Duodenal mucosa (tissue), 2 donors: Measurements from ENCODE around the gene HAS3.

Experiments used
- H3K27ac ChIP-seq: one replicate; pipeline ENCODE4 v1.7.0; 2013; ENCODE audit warnings: low read depth, low read length
- H3K27me3 ChIP-seq, 2 donors: one replicate each; pipeline ENCODE4 v1.7.0; 2013; ENCODE audit warnings: low read length in 2 of 2, control low read depth in 1 of 2; ENCODE audit not compliant: insufficient read depth in 2 of 2, control insufficient read depth in 1 of 2
- H3K36me3 ChIP-seq, 2 donors: one replicate each; pipeline ENCODE4 v1.7.0; 2013; ENCODE audit warnings: low read length in 2 of 2, control low read depth in 1 of 2; ENCODE audit not compliant: insufficient read depth in 2 of 2, control insufficient read depth in 1 of 2
- H3K4me1 ChIP-seq, 2 donors: one replicate each; pipeline ENCODE4 v1.7.0; 2013; ENCODE audit warnings: low read length in 2 of 2, control low read depth in 1 of 2; ENCODE audit not compliant: insufficient read depth in 2 of 2, control insufficient read depth in 1 of 2
- H3K4me3 ChIP-seq, 2 donors: one replicate each; pipeline ENCODE4 v1.7.0; 2013; ENCODE audit warnings: low read length in 2 of 2, low read depth in 1 of 2
- H3K9ac ChIP-seq, 2 donors: one replicate each; pipeline ENCODE4 v1.7.0; 2013; ENCODE audit warnings: low read length in 2 of 2, low read depth in 1 of 2
- H3K9me3 ChIP-seq, 2 donors: one replicate each; pipeline ENCODE4 v1.7.0; 2013; ENCODE audit warnings: low read length in 2 of 2, control low read depth in 1 of 2; ENCODE audit not compliant: control insufficient read depth in 1 of 2

Gene HAS3

GRCh38 chr16:69089091-69089910, 16.2 kb upstream of the HAS3 start:
- H3K27me3 ChIP-seq: no peaks in the 10 kb centered on the region
- H3K36me3 ChIP-seq: peaks cover 0 to 2% of the 10 kb centered on the region in 2 donors
- peak overlapping the region; percentile 28 to 33 for H3K4me3 ChIP-seq
- peaks cover 13 to 16% of the 10 kb centered on the region in 2 donors for H3K4me1 ChIP-seq
- no peaks in the 10 kb centered on the region for H3K9me3 ChIP-seq
- no peak overlapping the region for H3K27ac ChIP-seq
- H3K9ac ChIP-seq: no peak overlapping the region

DNA sequence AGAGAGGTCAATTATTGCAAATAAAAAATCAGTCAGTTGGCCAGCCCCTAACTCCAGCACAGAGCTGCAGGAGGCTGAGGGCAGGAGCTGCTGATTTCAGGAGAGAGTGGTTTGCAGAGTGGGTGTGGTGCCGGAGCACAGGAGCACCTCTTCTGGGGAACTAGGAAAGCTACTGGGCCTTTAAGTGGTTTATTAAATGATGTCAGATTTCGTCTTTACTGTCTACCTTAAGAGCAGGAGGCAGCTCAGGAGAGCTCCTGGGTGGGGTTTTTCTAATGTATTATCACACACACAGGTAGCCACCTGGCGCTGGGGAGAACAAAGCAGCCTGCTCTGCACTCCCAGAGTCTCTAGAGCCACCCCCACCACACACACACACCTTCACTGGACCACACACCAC, 11.5 kb upstream of the HAS3 start:
- Histone ChIP-seq H3K9ac (no peak overlapping the region), H3K4me3 (no peak overlapping the region), H3K4me1 (peaks cover 10 to 12% of the 10 kb centered on the region in 2 donors), H3K9me3 (no peaks in the 10 kb centered on the region), H3K27me3 (no peaks in the 10 kb centered on the region), H3K27ac (no peak overlapping the region), H3K36me3 (no peaks in the 10 kb centered on the region)

DNA sequence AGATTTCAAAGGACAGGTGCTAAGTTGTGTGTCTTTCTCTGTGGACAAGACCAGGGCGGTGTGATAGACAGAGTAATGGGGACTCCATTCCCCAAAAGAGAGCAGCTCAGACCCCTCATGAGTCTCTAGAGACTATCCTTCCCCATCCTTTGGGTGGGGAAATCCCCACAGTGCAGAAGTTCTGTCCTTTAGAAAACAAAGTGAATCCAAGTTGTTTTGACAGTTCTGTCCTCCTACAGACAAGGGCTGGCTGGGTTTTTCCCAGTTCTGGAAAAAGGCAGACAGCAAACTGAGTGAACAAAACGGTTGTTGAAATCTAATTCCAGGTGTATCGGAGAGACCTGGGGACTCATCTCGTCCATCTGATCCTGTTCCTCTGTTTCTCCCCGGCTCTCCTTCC, 11.0 kb upstream of the HAS3 start:
- Histone ChIP-seq H3K9ac (no peak overlapping the region), H3K9me3 (no peaks in the 10 kb centered on the region), H3K36me3 (no peaks in the 10 kb centered on the region), H3K27ac (no peak overlapping the region), H3K4me1 (peaks cover 5 to 7% of the 10 kb centered on the region in 2 donors), H3K4me3 (no peak overlapping the region), H3K27me3 (no peaks in the 10 kb centered on the region)

DNA sequence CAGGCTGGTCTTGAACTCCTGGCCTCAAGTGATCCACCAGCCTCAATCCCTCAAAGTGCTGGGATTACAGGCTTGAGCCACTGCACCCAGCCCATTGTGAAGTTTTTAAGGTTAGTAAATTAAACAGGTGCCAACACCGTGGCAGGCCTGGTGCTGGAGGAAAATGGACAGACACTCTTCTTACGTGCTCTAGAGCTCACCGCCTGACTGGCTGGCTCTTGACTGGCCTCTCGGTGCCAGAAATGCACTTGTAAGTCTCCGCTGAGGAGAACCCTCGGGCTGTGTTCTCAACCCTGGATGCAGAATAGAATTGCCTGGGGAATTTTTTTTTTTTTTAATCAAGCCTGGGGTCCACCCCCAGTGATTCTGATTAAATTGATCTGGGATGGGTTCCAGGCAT, 10.3 kb upstream of the HAS3 start:
- H3K4me1 ChIP-seq: peaks cover 0 to under 1% of the 10 kb centered on the region in 2 donors
- no peak overlapping the region for H3K4me3 ChIP-seq
- no peaks in the 10 kb centered on the region for H3K27me3 ChIP-seq
- H3K36me3 ChIP-seq: no peaks in the 10 kb centered on the region
- no peak overlapping the region for H3K27ac ChIP-seq
- no peak overlapping the region for H3K9ac ChIP-seq
- no peaks in the 10 kb centered on the region for H3K9me3 ChIP-seq

GRCh38 chr16:69100071-69100691, 5.3 kb upstream of the HAS3 start:
- Histone ChIP-seq H3K9ac (no peak overlapping the region), H3K27ac (no peak overlapping the region), H3K4me1 (peaks cover 0 to under 1% of the 10 kb centered on the region in 2 donors), H3K9me3 (no peaks in the 10 kb centered on the region), H3K27me3 (peaks cover 0 to under 1% of the 10 kb centered on the region in 2 donors), H3K36me3 (no peaks in the 10 kb centered on the region), H3K4me3 (no peak overlapping the region)

DNA sequence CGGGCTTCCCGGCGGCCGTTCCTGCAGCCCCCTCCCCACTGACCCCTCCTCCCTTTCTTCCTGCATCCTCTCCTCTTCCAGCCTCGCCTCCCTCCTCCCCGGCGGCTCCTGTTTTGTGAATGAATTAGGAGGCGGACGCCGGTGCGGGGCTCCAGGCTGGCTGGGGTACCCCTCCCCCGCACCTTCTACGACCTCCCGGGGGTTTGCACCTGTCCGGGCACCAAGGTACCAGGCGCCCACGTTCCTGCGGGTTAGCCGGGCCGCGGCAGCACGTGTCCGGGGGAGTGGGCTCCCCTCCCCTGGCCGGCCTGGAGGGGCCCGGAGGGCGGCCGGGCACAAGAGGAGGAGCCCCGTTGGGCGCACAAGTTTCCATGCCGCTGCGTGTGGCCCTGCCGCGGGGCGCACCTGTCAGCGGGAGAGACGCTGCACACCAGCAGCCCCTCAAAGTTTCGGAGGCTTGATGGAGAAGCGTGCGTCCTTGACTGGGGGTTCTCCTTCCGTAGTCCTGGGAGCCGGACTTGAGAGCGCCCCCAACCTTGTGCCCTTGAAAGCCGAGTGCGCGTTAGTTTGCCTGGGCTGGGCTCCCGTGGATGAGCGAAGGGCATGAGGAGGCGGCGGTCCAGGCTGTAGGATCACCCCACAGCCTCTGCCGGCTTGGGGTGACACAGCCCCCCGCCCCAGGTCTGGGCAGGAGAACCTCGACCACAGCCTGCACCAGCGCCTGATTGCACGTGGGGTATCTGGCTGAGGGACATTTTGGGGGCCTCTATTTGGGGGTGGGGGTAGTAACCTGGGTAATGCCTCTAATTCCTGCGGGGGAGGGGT, 1.2 kb downstream of the HAS3 start:
- Histone ChIP-seq H3K27ac (no peak overlapping the region), H3K9me3 (no peaks in the 10 kb centered on the region), H3K4me3 (peak overlapping the region; percentile 62 to 77), H3K27me3 (peaks cover 5 to 17% of the 10 kb centered on the region in 2 donors), H3K4me1 (peaks cover 14 to 17% of the 10 kb centered on the region in 2 donors), H3K36me3 (peaks cover 16 to 20% of the 10 kb centered on the region in 2 donors), H3K9ac (peak overlapping the region in 1 of 2 donors; percentile 47)

GRCh38 chr16:69107316-69107962, 2.0 kb downstream of the HAS3 start:
- Histone ChIP-seq H3K4me3 (peak overlapping the region; percentile 62 to 77), H3K9ac (peak overlapping the region; percentile 25 to 47), H3K9me3 (no peaks in the 10 kb centered on the region), H3K27ac (no peak overlapping the region), H3K36me3 (peaks cover 16 to 26% of the 10 kb centered on the region in 2 donors), H3K27me3 (peaks cover 5 to 17% of the 10 kb centered on the region in 2 donors), H3K4me1 (peaks cover 14 to 17% of the 10 kb centered on the region in 2 donors)

- Histone ChIP-seq H3K27me3 (peaks cover 5 to 17% of the 10 kb centered on the region in 2 donors), H3K36me3 (peaks cover 16 to 32% of the 10 kb centered on the region in 2 donors), H3K9ac (peak overlapping the region in 1 of 2 donors; percentile 25), H3K27ac (no peak overlapping the region), H3K4me1 (peaks cover 14 to 17% of the 10 kb centered on the region in 2 donors), H3K9me3 (no peaks in the 10 kb centered on the region), H3K4me3 (peak overlapping the region; percentile 62 to 77)
Measured at GRCh38 chr16:69108064-69108904, 2.8 kb downstream of the HAS3 start.

GRCh38 chr16:69108905-69109252, 3.4 kb downstream of the HAS3 start:
- H3K4me3 ChIP-seq: no peak overlapping the region
- H3K9ac ChIP-seq: no peak overlapping the region
- peaks cover 14 to 17% of the 10 kb centered on the region in 2 donors for H3K4me1 ChIP-seq
- H3K9me3 ChIP-seq: no peaks in the 10 kb centered on the region
- H3K27me3 ChIP-seq: peaks cover 5 to 17% of the 10 kb centered on the region in 2 donors
- H3K27ac ChIP-seq: no peak overlapping the region
- peaks cover 20 to 38% of the 10 kb centered on the region in 2 donors for H3K36me3 ChIP-seq
